Dendritic cell treated with granulocyte-macrophage colony-stimulating factor and Interleukin-4, amounts not matched to agents 40 ng/mL and 50 ng/mL, for 4 days (primary cell): Measurements from ENCODE around the gene CARMIL1.

ENCODE experiments used
- H3K27ac Mint-ChIP-seq: one replicate; pipeline ENCODE4 v1.8.0; 2022; ENCODE audit warnings: mild to moderate bottlenecking, mixed read lengths
- H3K27me3 Mint-ChIP-seq: one replicate; pipeline ENCODE4 v1.8.0; 2022; ENCODE audit warnings: mild to moderate bottlenecking, mixed read lengths
- H3K36me3 Mint-ChIP-seq: one replicate; pipeline ENCODE4 v1.8.0; 2022; ENCODE audit warnings: low read depth, mixed read lengths
- H3K4me1 Mint-ChIP-seq: one replicate; pipeline ENCODE4 v1.8.0; 2022; ENCODE audit warnings: low read depth, mixed read lengths
- H3K4me3 Mint-ChIP-seq: one replicate; pipeline ENCODE4 v1.8.0; 2022; ENCODE audit warnings: mild to moderate bottlenecking, moderate library complexity, mixed read lengths
- H3K9me3 Mint-ChIP-seq: one replicate; pipeline ENCODE4 v1.8.0; 2022; ENCODE audit warnings: mixed read lengths
- intact Hi-C: fragments of 100-400 bp; cut with micrococcal nuclease; formaldehyde crosslinking; loops from one replicate; pipeline ENCODE4 v1.15.0; 2022

Gene CARMIL1

GRCh38 chr6:25413207-25413905 is 134.2 kb downstream of the CARMIL1 start:
- Mint-ChIP-seq H3K36me3 (peaks cover 71% of the 10 kb centered on the region), H3K4me1 (peaks cover 43% of the 10 kb centered on the region), H3K27ac (no peak overlapping the region), H3K4me3 (no peak overlapping the region), H3K27me3 (no peaks in the 10 kb centered on the region), H3K9me3 (no peaks in the 10 kb centered on the region)
- intact Hi-C loops: no loop called here

GRCh38 chr6:25414168-25414567 is 135.0 kb downstream of the CARMIL1 start:
- H3K4me3 Mint-ChIP-seq: no peak overlapping the region
- peaks cover 43% of the 10 kb centered on the region for H3K4me1 Mint-ChIP-seq
- H3K27ac Mint-ChIP-seq: no peak overlapping the region
- no peaks in the 10 kb centered on the region for H3K9me3 Mint-ChIP-seq
- intact Hi-C loops: no loop called here
- H3K27me3 Mint-ChIP-seq: no peaks in the 10 kb centered on the region
- peaks cover 79% of the 10 kb centered on the region for H3K36me3 Mint-ChIP-seq

- Mint-ChIP-seq H3K36me3 (peaks cover 85% of the 10 kb centered on the region), H3K27me3 (no peaks in the 10 kb centered on the region), H3K4me3 (no peak overlapping the region), H3K27ac (no peak overlapping the region), H3K9me3 (peaks cover 1% of the 10 kb centered on the region), H3K4me1 (peaks cover 43% of the 10 kb centered on the region)
- intact Hi-C loops: no loop called here
Measured at GRCh38 chr6:25414755-25415154, 135.6 kb downstream of the CARMIL1 start.

GRCh38 chr6:25415274-25415673 is 136.1 kb downstream of the CARMIL1 start:
- H3K4me3 Mint-ChIP-seq: no peak overlapping the region
- peaks cover 43% of the 10 kb centered on the region for H3K4me1 Mint-ChIP-seq
- H3K9me3 Mint-ChIP-seq: peaks cover 6% of the 10 kb centered on the region
- no peaks in the 10 kb centered on the region for H3K27me3 Mint-ChIP-seq
- intact Hi-C loops: no loop called here
- peak overlapping the region; percentile 13 for H3K27ac Mint-ChIP-seq
- H3K36me3 Mint-ChIP-seq: peaks cover 90% of the 10 kb centered on the region

- Mint-ChIP-seq H3K27ac (peak overlapping the region; percentile 13), H3K27me3 (no peaks in the 10 kb centered on the region), H3K36me3 (peaks cover 94% of the 10 kb centered on the region), H3K9me3 (peaks cover 9% of the 10 kb centered on the region), H3K4me1 (peaks cover 43% of the 10 kb centered on the region), H3K4me3 (no peak overlapping the region)
- intact Hi-C loops: no loop called here
Measured at GRCh38 chr6:25415701-25416100, 136.5 kb downstream of the CARMIL1 start.

- intact Hi-C loops: no loop called here
- peaks cover 83% of the 10 kb centered on the region for H3K36me3 Mint-ChIP-seq
- no peaks in the 10 kb centered on the region for H3K27me3 Mint-ChIP-seq
- peaks cover 9% of the 10 kb centered on the region for H3K9me3 Mint-ChIP-seq
- H3K27ac Mint-ChIP-seq: no peak overlapping the region
- peaks cover 37% of the 10 kb centered on the region for H3K4me1 Mint-ChIP-seq
- H3K4me3 Mint-ChIP-seq: no peak overlapping the region
Measured at GRCh38 chr6:25417046-25417605, 138.0 kb downstream of the CARMIL1 start.

- peaks cover 9% of the 10 kb centered on the region for H3K9me3 Mint-ChIP-seq
- intact Hi-C loops: no loop called here
- H3K4me1 Mint-ChIP-seq: peaks cover 35% of the 10 kb centered on the region
- no peaks in the 10 kb centered on the region for H3K27me3 Mint-ChIP-seq
- H3K27ac Mint-ChIP-seq: no peak overlapping the region
- H3K36me3 Mint-ChIP-seq: peaks cover 80% of the 10 kb centered on the region
- H3K4me3 Mint-ChIP-seq: no peak overlapping the region
Measured at GRCh38 chr6:25418454-25419052, 139.4 kb downstream of the CARMIL1 start.

- H3K9me3 Mint-ChIP-seq: peaks cover 9% of the 10 kb centered on the region
- H3K4me1 Mint-ChIP-seq: peaks cover 38% of the 10 kb centered on the region
- no peak overlapping the region for H3K4me3 Mint-ChIP-seq
- intact Hi-C loops: no loop called here
- H3K27ac Mint-ChIP-seq: no peak overlapping the region
- H3K27me3 Mint-ChIP-seq: no peaks in the 10 kb centered on the region
- peaks cover 80% of the 10 kb centered on the region for H3K36me3 Mint-ChIP-seq
Measured at GRCh38 chr6:25419879-25420278, 140.7 kb downstream of the CARMIL1 start.

- intact Hi-C loops: no loop called here
- H3K27me3 Mint-ChIP-seq: no peaks in the 10 kb centered on the region
- no peak overlapping the region for H3K4me3 Mint-ChIP-seq
- peaks cover 78% of the 10 kb centered on the region for H3K36me3 Mint-ChIP-seq
- peaks cover 9% of the 10 kb centered on the region for H3K9me3 Mint-ChIP-seq
- peaks cover 25% of the 10 kb centered on the region for H3K4me1 Mint-ChIP-seq
- H3K27ac Mint-ChIP-seq: no peak overlapping the region
Measured at GRCh38 chr6:25423358-25423757, 144.2 kb downstream of the CARMIL1 start.

GRCh38 chr6:25424303-25424702 is 145.1 kb downstream of the CARMIL1 start:
- peaks cover 9% of the 10 kb centered on the region for H3K9me3 Mint-ChIP-seq
- no peaks in the 10 kb centered on the region for H3K27me3 Mint-ChIP-seq
- H3K4me1 Mint-ChIP-seq: peaks cover 25% of the 10 kb centered on the region
- intact Hi-C loops: no loop called here
- peak overlapping the region; percentile 9 for H3K27ac Mint-ChIP-seq
- peaks cover 77% of the 10 kb centered on the region for H3K36me3 Mint-ChIP-seq
- H3K4me3 Mint-ChIP-seq: no peak overlapping the region

GRCh38 chr6:25427549-25427948 is 148.4 kb downstream of the CARMIL1 start:
- Mint-ChIP-seq H3K9me3 (no peaks in the 10 kb centered on the region), H3K27ac (no peak overlapping the region), H3K36me3 (peaks cover 93% of the 10 kb centered on the region), H3K4me1 (peaks cover 41% of the 10 kb centered on the region), H3K27me3 (no peaks in the 10 kb centered on the region), H3K4me3 (no peak overlapping the region)
- intact Hi-C loops: no loop called here

- Mint-ChIP-seq H3K4me3 (no peak overlapping the region), H3K36me3 (peaks cover 93% of the 10 kb centered on the region), H3K27me3 (no peaks in the 10 kb centered on the region), H3K4me1 (peaks cover 42% of the 10 kb centered on the region), H3K27ac (no peak overlapping the region), H3K9me3 (no peaks in the 10 kb centered on the region)
- intact Hi-C loops: no loop called here
Measured at GRCh38 chr6:25428758-25429317, 149.7 kb downstream of the CARMIL1 start.

- Mint-ChIP-seq H3K27me3 (no peaks in the 10 kb centered on the region), H3K27ac (no peak overlapping the region), H3K4me1 (peaks cover 43% of the 10 kb centered on the region), H3K36me3 (peaks cover 97% of the 10 kb centered on the region), H3K9me3 (no peaks in the 10 kb centered on the region), H3K4me3 (no peak overlapping the region)
- intact Hi-C loops: no loop called here
Measured at GRCh38 chr6:25431306-25431974, 152.3 kb downstream of the CARMIL1 start.

GRCh38 chr6:25431975-25432307 is 152.8 kb downstream of the CARMIL1 start:
- H3K4me3 Mint-ChIP-seq: no peak overlapping the region
- H3K4me1 Mint-ChIP-seq: peaks cover 48% of the 10 kb centered on the region
- intact Hi-C loops: no loop called here
- H3K36me3 Mint-ChIP-seq: peaks cover 97% of the 10 kb centered on the region
- H3K27ac Mint-ChIP-seq: no peak overlapping the region
- no peaks in the 10 kb centered on the region for H3K9me3 Mint-ChIP-seq
- no peaks in the 10 kb centered on the region for H3K27me3 Mint-ChIP-seq
